HL-60 (cell line): ENCODE data around the gene MOAP1.

Source experiments
- DNase-seq, 2 experiments: peaks; one replicate each; pipeline ENCODE4 v3.0.0-alpha.2; 2010 to 2020; ENCODE audit warnings: low read depth in 1 of 2, low spot score in 1 of 2
- H3K27ac ChIP-seq: fragments of 250-450 bp; sonication (Bioruptor Pico); replicated peaks from 2 replicates; pipeline ENCODE4 v1.5.1; 2020; ENCODE audit warnings: mild to moderate bottlenecking, moderate library complexity
- H3K27me3 ChIP-seq: fragments of 250-450 bp; sonication (Bioruptor Pico); 2 replicates; pipeline ENCODE4 v1.5.1; 2021; ENCODE audit warnings: mild to moderate bottlenecking, moderate library complexity; ENCODE audit not compliant: insufficient read depth, poor library complexity, severe bottlenecking
- H3K4me3 ChIP-seq: replicated peaks from 2 replicates; pipeline ENCODE4 v1.5.1; 2011; ENCODE audit warnings: mild to moderate bottlenecking, control low read depth, low read length; ENCODE audit not compliant: insufficient read depth
- CTCF ChIP-seq: IDR thresholded peaks from one replicate; pipeline ENCODE4 v1.5.1; 2011; ENCODE audit warnings: low read length, control low read depth, inconsistent platforms; ENCODE audit not compliant: insufficient read depth
- GABPA ChIP-seq: IDR thresholded peaks from 2 replicates; pipeline ENCODE4 v1.6.1; 2012; ENCODE audit warnings: low read depth
- POLR2AphosphoS5 ChIP-seq: IDR thresholded peaks from 2 replicates; pipeline ENCODE4 v1.6.1; 2012; ENCODE audit warnings: low read depth
- REST ChIP-seq: IDR thresholded peaks from 2 replicates; pipeline ENCODE4 v1.6.1; 2012; ENCODE audit warnings: low read depth; ENCODE audit not compliant: insufficient replicate concordance
- SPI1 ChIP-seq: IDR thresholded peaks from 2 replicates; pipeline ENCODE4 v1.6.1; 2012; ENCODE audit warnings: low read depth, mild to moderate bottlenecking, borderline replicate concordance

The MOAP1 gene

GRCh38 chr14:93186956-93187355, 2.3 kb upstream of the MOAP1 start:
- DNase-seq: no peak
- H3K27ac ChIP-seq: no peak overlapping the region
- no peak overlapping the region for H3K4me3 ChIP-seq

GRCh38 chr14:93186466-93186865, 1.8 kb upstream of the MOAP1 start:
- peak in 1 of 2 experiments; percentile 14 for DNase-seq
- no peaks in the 10 kb centered on the region for H3K27me3 ChIP-seq
- H3K27ac ChIP-seq: no peak overlapping the region
- TF ChIP-seq CTCF (no peak), GABPA (no peak), POLR2AphosphoS5 (no peak), REST (no peak), SPI1 (no peak)
- H3K4me3 ChIP-seq: no peak overlapping the region

More at GRCh38 chr14:93186956-93187355, 2.3 kb upstream of the MOAP1 start:
- H3K27me3 ChIP-seq: no peaks in the 10 kb centered on the region
- TF ChIP-seq CTCF (no peak), REST (no peak), SPI1 (no peak), GABPA (no peak), POLR2AphosphoS5 (no peak)

GRCh38 chr14:93185349-93185720, 638 bp upstream of the MOAP1 start:
- DNase-seq: no peak
- no peaks in the 10 kb centered on the region for H3K27me3 ChIP-seq
- peak; percentile 50; the same call in 1 of the 2 replicates for TF ChIP-seq SPI1
- TF ChIP-seq CTCF: no peak
- H3K27ac ChIP-seq: peak overlapping the region; percentile 30; the same call in 1 of the 2 replicates
- H3K4me3 ChIP-seq: peak overlapping the region; percentile 97

- no peak for DNase-seq
- TF ChIP-seq GABPA (no peak), CTCF (no peak), POLR2AphosphoS5 (no peak), SPI1 (no peak), REST (no peak)
- peak overlapping the region; percentile 86 for H3K27ac ChIP-seq
- peak overlapping the region; percentile 97 for H3K4me3 ChIP-seq
- no peaks in the 10 kb centered on the region for H3K27me3 ChIP-seq
Measured at GRCh38 chr14:93183596-93184317, 940 bp downstream of the MOAP1 start.
